Pancreas (tissue), 10 donors: Measurements from ENCODE around the gene MACROH2A2. TPM values are rescaled to one million over a fixed set of nuclear protein-coding genes. Genes with fewer than 3 reads are reported as not detected.
A peak's percentile ranks its signal among the peaks of the same experiment; 100 is the strongest.

Source experiments
- ATAC-seq, 4 donors: fragments of 200-7000 bp; cut with Tn5 transposase; one replicate each; pipeline versions ENCODE4 v1.8.0 to v1.9.1; 2020; ENCODE audit warnings: mild to moderate bottlenecking in 4 of 4, moderate library complexity in 4 of 4
- DNase-seq, 6 donors: peaks; one replicate each; pipeline ENCODE4 v3.0.0-alpha.2; 2020
- FAIRE-seq: peaks from 2 replicates; lab custom pipeline; 2012; peaks lifted over from hg19 to GRCh38; lab: Jason Lieb, UNC
- H3K27ac ChIP-seq, 4 donors: fragments of 200-600 bp; sonication (generic); 1 replicate in 3 of 4; 2 replicates in 1 of 4; pipeline versions ENCODE4 v1.5.0 to v1.8.0; 2020
- H3K27me3 ChIP-seq, 4 donors: fragments of 200-600 bp; one replicate each; pipeline ENCODE4 v1.8.0; 2021
- H3K36me3 ChIP-seq, 3 donors: fragments of 200-600 bp; sonication (generic) in 1 of 3; one replicate each; pipeline versions ENCODE4 v1.5.0 to v1.8.0; 2020 to 2021
- H3K4me1 ChIP-seq, 3 donors: fragments of 200-600 bp; one replicate each; pipeline ENCODE4 v1.8.0; 2021
- H3K4me3 ChIP-seq, 4 donors: fragments of 200-600 bp; sonication (generic) in 2 of 4; one replicate each; pipeline versions ENCODE4 v1.5.0 to v1.8.0; 2020 to 2021
- H3K9me3 ChIP-seq, 4 donors: fragments of 200-600 bp; one replicate each; pipeline ENCODE4 v1.8.0; 2021
- CTCF ChIP-seq, 4 donors: fragments of 200-600 bp; sonication (generic) in 3 of 4; IDR thresholded peaks; one replicate each; pipeline versions ENCODE4 v1.5.0 to v1.8.0; 2021; ENCODE audit warnings: antibody characterized with exemption in 4 of 4
- WGBS, 2 donors: extraction: QIAGEN DNeasy Blood & Tissue Kit; methylation state at CpG; one replicate each; pipeline ENCODE4 v1.1.7; 2013; 5-methylcytosine and 5-hydroxymethylcytosine counted together
- intact Hi-C, 3 donors: fragments of 100-400 bp; cut with DNase I; formaldehyde crosslinking; loops; one replicate each; pipeline versions ENCODE4 v1.11.1 to v1.14.2; 2022
- polyA plus RNA-seq, 2 donors: library from polyadenylated mRNA; stranded (reverse); fragments of 200-250 nt; gene quantifications; one replicate each; pipeline ENCODE4 v1.2.3, GENCODE V29; 2013
- total RNA-seq, 6 donors: library from RNA; stranded (reverse); fragmentation: NEBNext Ultra II Directional in 4 of 6; extraction: Animal tissue kit (Norgen Biotek cat#: 25700) in 4 of 6; gene quantifications; one replicate each; pipeline versions ENCODE4 v1.2.1 to v1.2.4, GENCODE V29; 2021 to 2023
- donor health status: healthy with polysubstance abuse.
- donor health status: DM: no; HTN: no; CAD: no; lungs with moderate emphysema.
- donor health status: DM: no; HTN: no; CAD: no.
- donor health status: control.
- donor health status: control.
- donor health status: Bipolar disorder and iron deficiency.
- donor health status: DM: yes; HTN: yes; CAD: no.
- donor health status: DM: no; HTN: no; CAD: no.
- donor health status: DM: no; HTN: no; CAD: no.
- donor health status: DM: yes; HTN: yes; CAD: no.

The MACROH2A2 gene
- total and polyA plus RNA-seq, 8 donors, result 2.3 to 13.2 (median 6.8) TPM

GRCh38 chr10:70090951-70091350 lies 38.3 kb downstream of the MACROH2A2 start:
- H3K27ac ChIP-seq, result no peak overlapping the region
- H3K27me3 ChIP-seq, result no peaks in the 10 kb centered on the region
- ATAC-seq (no peak), FAIRE-seq (no peak), DNase-seq (no peak)
- intact Hi-C loops, result no loop called here
- WGBS, 2 donors, result 88 to 91% methylated on average over 5 of the region's 5 CpGs
- no peaks in the 10 kb centered on the region for H3K9me3 ChIP-seq
- H3K4me1 ChIP-seq, result no peaks in the 10 kb centered on the region
- peaks cover 0 to 16% (median 0%) of the 10 kb centered on the region in 3 donors for H3K36me3 ChIP-seq
- H3K4me3 ChIP-seq, result no peak overlapping the region
- TF ChIP-seq CTCF (IDR thresholded peaks at IDR 0.05), result no peak

GRCh38 chr10:70092389-70092718 lies 39.7 kb downstream of the MACROH2A2 start:
- WGBS, 2 donors, result 91 to 94% methylated on average over 7 of the region's 7 CpGs
- no peak overlapping the region for H3K27ac ChIP-seq
- peaks cover 0 to 16% (median 0%) of the 10 kb centered on the region in 3 donors for H3K36me3 ChIP-seq
- DNase-seq (no peak), FAIRE-seq (no peak), ATAC-seq (no peak)
- no peaks in the 10 kb centered on the region for H3K9me3 ChIP-seq
- intact Hi-C loops, result no loop called here
- no peaks in the 10 kb centered on the region for H3K27me3 ChIP-seq
- no peak overlapping the region for H3K4me3 ChIP-seq
- no peaks in the 10 kb centered on the region for H3K4me1 ChIP-seq
- no peak for TF ChIP-seq CTCF (IDR thresholded peaks at IDR 0.05)

- Histone ChIP-seq H3K4me3 (no peak overlapping the region), H3K9me3 (no peaks in the 10 kb centered on the region), H3K4me1 (no peaks in the 10 kb centered on the region), H3K27ac (no peak overlapping the region), H3K27me3 (no peaks in the 10 kb centered on the region), H3K36me3 (peaks cover 0 to 16% (median 0%) of the 10 kb centered on the region in 3 donors)
- intact Hi-C loops, result no loop called here
- WGBS, 2 donors, result 87 to 93% methylated on average over 9 of the region's 9 CpGs
- FAIRE-seq (no peak), ATAC-seq (no peak), DNase-seq (peak in 1 of 6 donors; percentile 19)
- no peak for TF ChIP-seq CTCF (IDR thresholded peaks at IDR 0.05)
These were observed 40.8 kb downstream of the MACROH2A2 start for GRCh38 chr10:70093335-70093944.

- ATAC-seq (no peak), FAIRE-seq (no peak), DNase-seq (no peak)
- Histone ChIP-seq H3K4me3 (no peak overlapping the region), H3K27me3 (no peaks in the 10 kb centered on the region), H3K27ac (no peak overlapping the region), H3K4me1 (no peaks in the 10 kb centered on the region), H3K36me3 (peaks cover 0 to 16% (median 0%) of the 10 kb centered on the region in 3 donors), H3K9me3 (no peaks in the 10 kb centered on the region)
- intact Hi-C loops, result no loop called here
- WGBS, 2 donors, result 77 to 86% methylated on average over 2 of the region's 2 CpGs
- no peak for TF ChIP-seq CTCF (IDR thresholded peaks at IDR 0.05)
These were observed 41.6 kb downstream of the MACROH2A2 start for GRCh38 chr10:70094250-70094649.

GRCh38 chr10:70096016-70096704 lies 43.5 kb downstream of the MACROH2A2 start:
- TF ChIP-seq CTCF (IDR thresholded peaks at IDR 0.05), result no peak
- H3K9me3 ChIP-seq, result no peaks in the 10 kb centered on the region
- intact Hi-C loops, result no loop called here
- DNase-seq (no peak), ATAC-seq (no peak), FAIRE-seq (no peak)
- 77 to 84% methylated on average over 6 of the region's 6 CpGs for WGBS, 2 donors
- no peaks in the 10 kb centered on the region for H3K4me1 ChIP-seq
- H3K4me3 ChIP-seq, result no peak overlapping the region
- no peak overlapping the region for H3K27ac ChIP-seq
- peaks cover 0 to 16% (median 0%) of the 10 kb centered on the region in 3 donors for H3K36me3 ChIP-seq
- H3K27me3 ChIP-seq, result no peaks in the 10 kb centered on the region
